NCI-H748 (cell line): Measurements from ENCODE around the gene CNIH2.
"Not testable (repeated sequence)": the region's sequence is repeated elsewhere in the genome, so short reads cannot be mapped to it uniquely, and the experiment has no call there.

Experiments used
- DNase-seq: peaks from one replicate; lab custom pipeline; 2025; ENCODE audit not compliant: unreplicated experiment; lab: John Stamatoyannopoulos, UW

Gene CNIH2

GRCh38 chr11:66313321-66314185 is 35.6 kb downstream of the CNIH2 start:
- DNase-seq, result no peak

DNA sequence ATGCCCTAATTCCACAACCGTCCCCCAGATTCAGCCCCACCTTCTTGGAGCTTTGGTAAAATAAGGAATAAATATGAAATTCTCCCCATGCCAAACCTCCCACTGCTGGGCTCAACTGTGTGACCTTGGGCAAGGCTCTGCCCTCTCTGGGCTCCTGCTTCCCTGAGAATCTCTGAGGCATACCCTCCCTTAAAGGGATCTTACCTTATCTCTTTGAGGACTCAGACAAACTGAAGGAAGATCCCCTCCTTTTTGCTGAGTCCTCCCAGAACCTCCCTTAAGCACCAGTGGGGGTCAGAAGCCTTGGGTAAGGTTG is 36.2 kb downstream of the CNIH2 start:
- DNase-seq, result no peak

DNA sequence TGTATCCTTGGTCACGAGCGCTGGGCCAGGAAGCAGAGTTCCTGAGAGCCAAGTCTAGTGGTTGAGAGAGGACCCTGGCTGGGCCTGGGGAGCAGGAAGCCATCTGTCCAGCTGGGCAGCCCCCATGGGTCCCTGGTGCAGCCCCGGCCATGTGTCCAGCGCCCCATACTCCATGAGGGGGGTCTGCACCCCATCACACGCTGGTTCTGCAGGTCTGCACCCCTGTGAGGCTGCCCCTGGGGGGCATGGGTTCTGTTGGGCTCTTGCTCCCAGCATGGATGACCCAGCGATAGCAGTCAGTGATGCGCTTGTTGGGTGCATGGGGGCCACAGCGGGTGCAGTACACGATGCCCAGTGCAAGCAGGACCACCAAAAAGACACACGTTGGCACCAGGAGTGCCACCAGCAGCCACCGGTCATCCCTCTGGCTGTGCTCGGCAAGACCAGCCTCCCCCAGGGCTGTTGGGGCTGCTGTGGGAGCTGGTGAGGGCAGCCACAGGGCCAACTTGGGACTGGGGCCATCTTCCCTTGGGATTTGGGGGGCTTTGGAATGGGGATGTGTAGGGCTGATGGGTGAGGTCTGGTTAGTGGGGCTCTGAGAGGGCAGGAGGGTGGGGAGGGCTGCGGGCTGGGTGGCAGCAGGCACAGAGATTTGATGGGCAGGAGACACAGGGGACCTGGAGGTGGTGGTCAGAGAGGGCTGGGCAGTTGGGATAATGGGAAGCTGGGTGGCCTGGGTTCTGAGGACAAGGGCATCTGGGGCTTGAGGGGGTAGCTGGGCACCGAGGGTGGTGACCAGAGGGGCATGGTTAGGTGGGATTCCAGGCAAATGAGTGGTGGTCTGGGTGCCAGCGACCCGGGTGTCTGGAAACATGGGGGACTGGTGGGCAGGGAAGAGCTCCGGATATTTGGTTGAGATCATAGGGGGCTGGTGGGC is 36.9 kb downstream of the CNIH2 start:
- DNase-seq, result no peak

DNA sequence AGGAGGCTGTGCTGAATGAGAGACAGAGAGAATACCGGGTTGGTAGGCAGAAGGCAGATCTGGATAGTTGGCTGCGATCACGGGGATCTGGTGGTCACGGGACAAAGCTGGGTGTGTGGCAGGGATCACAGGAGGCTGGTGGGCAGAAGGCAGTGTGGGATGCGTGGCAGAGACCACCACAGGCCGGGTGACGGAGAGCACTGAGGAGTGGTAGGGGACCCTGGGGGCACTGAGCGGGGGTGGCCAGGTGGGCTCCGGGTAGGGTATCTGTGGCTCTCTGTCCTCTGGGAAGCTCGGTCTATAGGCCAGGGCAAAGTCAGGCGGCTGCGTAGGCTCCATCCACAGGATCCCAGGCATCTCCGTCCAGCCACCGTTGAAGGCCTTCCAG is 37.5 kb downstream of the CNIH2 start:
- no peak for DNase-seq

- no peak for DNase-seq
Measured at GRCh38 chr11:66315921-66316811, 38.2 kb downstream of the CNIH2 start.

GRCh38 chr11:66316849-66317251 is 38.9 kb downstream of the CNIH2 start, which contains the start of gene CD248:
Gene CD248 (minus strand): TSS chr11:66317044. CDS start chr11:66317027, 17 bp downstream.
- DNase-seq, result no peak

DNA sequence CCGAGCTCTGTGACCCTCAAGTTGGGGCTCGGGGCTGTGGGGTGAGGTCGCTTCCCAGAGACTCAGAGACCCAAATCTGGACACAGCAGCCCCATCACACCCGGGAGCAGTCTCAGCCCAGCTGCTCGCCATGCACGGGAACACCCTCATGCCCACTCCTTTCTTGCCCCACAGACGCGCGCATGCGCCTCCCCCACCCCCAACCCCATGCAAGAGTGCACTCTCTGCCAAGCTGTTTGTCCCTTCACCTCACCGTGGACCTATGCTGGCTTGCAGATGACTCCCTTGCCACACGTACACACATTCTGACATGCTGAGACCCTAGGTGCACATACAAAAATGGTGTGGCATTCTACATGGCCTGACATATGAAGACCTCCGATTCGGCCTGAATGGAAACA is 39.3 kb downstream of the CNIH2 start:
- no peak for DNase-seq

DNA sequence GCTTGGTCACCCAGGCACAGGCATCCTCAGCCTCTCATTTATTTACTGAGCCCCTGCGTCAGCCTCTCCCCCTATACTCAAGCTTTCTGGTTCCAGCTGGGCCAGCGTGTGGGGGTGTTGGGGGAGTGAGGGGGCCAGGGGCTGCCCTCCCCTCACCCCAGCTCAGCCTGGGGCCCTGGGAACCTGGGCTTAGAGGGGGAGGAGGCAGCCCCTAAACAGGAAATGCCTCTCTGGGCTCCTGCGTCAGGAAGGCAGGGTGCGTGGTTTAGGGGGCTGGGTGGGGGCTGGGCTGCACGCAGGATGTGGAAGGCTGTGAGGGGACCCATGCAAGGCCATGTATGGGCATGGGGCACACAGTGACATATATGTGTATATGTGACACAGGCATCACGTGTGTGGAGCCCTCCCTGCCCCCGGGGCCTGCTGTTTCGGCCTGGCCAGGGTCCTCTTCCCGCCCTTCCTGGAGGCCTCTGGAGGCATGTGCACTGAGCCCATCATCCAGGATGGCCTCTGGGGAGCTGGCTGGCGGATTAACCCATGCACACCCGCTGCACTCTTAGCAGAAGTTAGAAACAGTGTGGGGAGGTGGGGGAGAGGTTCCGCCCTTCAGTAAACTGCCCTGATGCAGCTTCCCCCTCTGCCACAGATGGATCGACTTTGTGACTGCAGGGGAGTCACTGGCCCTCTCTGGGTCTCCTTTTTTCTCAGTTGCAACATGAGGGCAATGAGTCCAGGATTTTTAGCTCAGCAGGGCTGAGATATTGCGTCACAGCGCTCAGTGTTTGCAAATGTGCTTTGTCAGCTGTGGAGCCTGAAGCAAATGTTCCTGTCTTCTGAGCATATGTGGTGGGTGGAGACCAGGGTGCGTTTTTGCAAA is 40.0 kb downstream of the CNIH2 start:
- DNase-seq, result no peak

GRCh38 chr11:66318600-66318970 is 40.6 kb downstream of the CNIH2 start:
- DNase-seq, result no peak

DNA sequence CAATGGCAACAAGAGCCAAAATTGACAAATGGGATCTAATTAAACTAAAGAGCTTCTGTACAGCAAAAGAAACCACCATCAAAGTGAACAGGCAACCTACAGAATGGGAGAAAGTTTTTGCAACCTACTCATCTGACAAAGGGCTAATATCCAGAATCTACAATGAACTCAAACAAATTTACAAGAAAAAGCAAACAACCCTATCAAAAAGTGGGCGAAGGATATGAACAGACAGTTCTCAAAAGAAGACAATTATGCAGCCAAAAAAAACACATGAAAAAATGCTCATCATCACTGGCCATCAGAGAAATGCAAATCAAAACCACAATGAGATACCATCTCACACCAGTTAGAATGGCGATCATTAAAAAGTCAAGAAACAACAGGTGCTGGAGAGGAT is 42.3 kb downstream of the CNIH2 start:
- DNase-seq, result not testable (repeated sequence)

GRCh38 chr11:66320748-66321147 is 42.8 kb downstream of the CNIH2 start:
- not testable (repeated sequence) for DNase-seq

GRCh38 chr11:66321606-66322005 is 43.6 kb downstream of the CNIH2 start:
- no peak for DNase-seq

- DNase-seq, result no peak
Measured at GRCh38 chr11:66322732-66323427, 44.9 kb downstream of the CNIH2 start.

DNA sequence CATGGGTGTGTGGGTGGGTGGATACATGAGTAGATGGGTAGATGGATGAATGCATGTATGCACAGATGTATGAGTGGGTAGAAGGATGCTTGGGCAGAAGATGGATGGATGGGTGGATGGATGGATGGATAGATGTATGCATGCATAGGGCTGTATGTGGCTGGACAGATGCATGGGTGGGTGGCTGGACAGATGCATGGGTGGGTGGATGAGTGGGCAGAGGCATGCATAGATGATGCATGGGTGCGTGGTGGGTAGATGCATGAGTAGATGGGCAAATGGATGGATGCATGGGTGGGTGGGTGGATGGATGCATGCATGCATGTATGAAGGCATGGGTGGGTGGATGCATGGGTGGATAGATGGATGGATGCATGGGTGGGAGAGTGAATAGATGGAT is 45.7 kb downstream of the CNIH2 start:
- DNase-seq, result no peak

DNA sequence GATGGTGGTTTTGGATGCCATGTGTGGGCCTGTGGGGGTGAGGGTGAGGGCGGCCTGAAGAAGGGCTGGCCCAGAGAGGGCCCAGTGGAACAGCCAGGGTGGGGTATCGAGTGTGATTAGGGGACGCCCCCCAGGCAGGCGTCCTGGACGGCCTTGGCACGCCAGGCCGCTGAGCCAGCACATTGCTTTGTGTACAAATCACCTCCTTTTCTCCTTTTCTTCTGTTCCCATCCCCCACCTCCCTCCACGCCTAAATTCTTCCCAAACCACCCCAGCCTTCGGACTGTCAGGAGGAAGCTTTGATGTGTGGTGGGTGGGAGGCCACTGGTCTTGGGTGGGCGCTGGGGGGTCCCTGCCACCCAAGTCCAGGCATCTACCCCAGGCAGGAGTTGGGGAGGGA is 46.7 kb downstream of the CNIH2 start:
- DNase-seq, result no peak

- no peak for DNase-seq
Measured at GRCh38 chr11:66325263-66325671, 47.3 kb downstream of the CNIH2 start.

DNA sequence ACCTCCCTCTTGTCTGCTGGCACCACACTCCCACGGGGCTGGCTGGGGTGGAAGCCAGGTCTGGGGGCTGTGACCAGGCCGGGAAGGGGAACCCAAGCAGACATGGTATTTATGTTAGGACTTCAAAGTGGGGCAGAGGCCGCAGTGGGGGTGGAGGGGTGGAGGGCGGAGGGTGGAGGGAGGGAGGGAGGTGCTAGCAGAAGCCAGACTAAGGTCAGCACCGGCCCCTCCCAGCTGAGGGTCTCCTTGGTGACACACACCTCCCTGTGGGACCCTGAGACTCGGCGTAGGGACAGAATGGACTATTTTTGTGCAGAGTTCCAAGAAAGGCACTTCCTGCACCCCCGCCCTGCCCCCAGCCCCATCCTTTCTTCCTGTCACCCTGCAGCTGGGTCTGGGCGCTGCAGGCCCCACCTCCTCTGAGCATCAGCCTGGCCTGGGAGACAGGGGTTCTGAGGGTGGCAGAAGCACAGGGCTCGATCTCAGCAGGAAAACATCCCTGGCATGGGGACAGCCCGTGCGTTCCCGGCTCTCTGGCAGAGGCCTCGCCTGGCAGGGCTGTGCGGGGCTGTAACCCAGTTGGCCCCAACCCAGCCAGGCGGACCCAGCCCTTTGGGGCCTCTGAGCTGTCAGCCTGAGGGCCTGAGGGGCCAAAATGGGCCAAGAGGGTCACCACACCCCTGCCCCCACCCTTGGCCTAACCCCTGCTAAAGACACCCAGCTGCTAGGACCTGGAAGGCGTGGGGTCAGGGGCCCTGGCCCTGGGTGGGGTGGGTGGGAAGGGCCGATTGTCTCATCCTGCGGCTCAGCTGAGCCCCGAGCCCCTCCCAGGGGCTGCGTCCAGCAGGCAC is 48.5 kb downstream of the CNIH2 start:
- no peak for DNase-seq

- DNase-seq, result no peak
Measured at GRCh38 chr11:66327171-66328030, 49.4 kb downstream of the CNIH2 start.
